Smooth muscle cell (in vitro differentiated cells): ENCODE results near the gene TMEM255A. TPM values are rescaled to one million over a fixed set of nuclear protein-coding genes. Genes with fewer than 3 reads are reported as not detected.

Experiments
- DNase-seq: peaks from one replicate; lab custom pipeline; 2025; ENCODE audit not compliant: unreplicated experiment; lab: John Stamatoyannopoulos, UW
- H2AFZ ChIP-seq: fragments of 200-600 bp; sonication (generic); 2 replicates; pipeline ENCODE4 v1.6.0; 2016; ENCODE audit warnings: antibody characterized with exemption, low read depth, mild to moderate bottlenecking
- H3F3A ChIP-seq: fragments of 200-600 bp; sonication (generic); 2 replicates; pipeline ENCODE4 v1.6.0; 2017; ENCODE audit warnings: antibody characterized with exemption, low read depth
- H3K27ac ChIP-seq: fragments of 200-600 bp; sonication (generic); 2 replicates; pipeline ENCODE4 v1.5.1; 2016; ENCODE audit warnings: low read depth, mild to moderate bottlenecking
- H3K27me3 ChIP-seq: fragments of 200-600 bp; sonication (generic); 2 replicates; pipeline ENCODE4 v1.6.1; 2016; ENCODE audit warnings: low read depth, mild to moderate bottlenecking
- H3K36me3 ChIP-seq: fragments of 200-600 bp; sonication (generic); 2 replicates; pipeline ENCODE4 v1.5.1; 2016; ENCODE audit warnings: low read depth
- H3K4me1 ChIP-seq: fragments of 200-600 bp; sonication (generic); 2 replicates; pipeline ENCODE4 v1.5.1; 2016; ENCODE audit warnings: low read depth
- H3K4me2 ChIP-seq: fragments of 200-600 bp; sonication (generic); 2 replicates; pipeline ENCODE4 v1.6.0; 2016; ENCODE audit warnings: mild to moderate bottlenecking
- H3K4me3 ChIP-seq: fragments of 200-600 bp; sonication (generic); 2 replicates; pipeline ENCODE4 v1.5.1; 2016; ENCODE audit warnings: mild to moderate bottlenecking
- H3K79me2 ChIP-seq: fragments of 200-600 bp; sonication (generic); 2 replicates; pipeline ENCODE4 v1.6.0; 2016; ENCODE audit warnings: low read depth, mild to moderate bottlenecking
- H3K9ac ChIP-seq: fragments of 200-600 bp; sonication (generic); 2 replicates; pipeline ENCODE4 v1.6.0; 2016; ENCODE audit warnings: low read depth
- H3K9me3 ChIP-seq: fragments of 200-600 bp; sonication (generic); replicated peaks from 2 replicates; pipeline ENCODE4 v1.5.1; 2016; ENCODE audit warnings: low read depth
- H4K20me1 ChIP-seq: fragments of 200-600 bp; sonication (generic); 2 replicates; pipeline ENCODE4 v1.6.0; 2016; ENCODE audit warnings: low read depth
- WGBS: methylation state at CpG from one replicate; pipeline ENCODE4 v1.1.7; 2016; ENCODE audit warnings: low lambda C conversion rate; 5-methylcytosine and 5-hydroxymethylcytosine counted together
- polyA plus RNA-seq: library from polyadenylated mRNA; unstranded; fragments of >200 nt; fragmentation: Nextera tagmentation; extraction: Ambion mirVana; gene quantifications from 2 replicates; pipeline ENCODE4 v1.2.1, GENCODE V29; 2016
- total RNA-seq: library from RNA; depleted of rRNA; stranded (reverse); fragments of >200 nt; gene quantifications from 2 replicates; pipeline ENCODE4 v1.2.3, GENCODE V29; 2014
- TF ChIP-seq, protein P1 (sequence below): fragments of 200-600 bp; sonication (generic); IDR thresholded peaks from 2 replicates; pipeline ENCODE4 v1.5.1; 2017; ENCODE audit warnings: borderline replicate concordance, mild to moderate bottlenecking, antibody characterized with exemption; ENCODE audit not compliant: insufficient read depth, poor library complexity, severe bottlenecking

TMEM255A gene
- total and polyA plus RNA-seq, 2 experiments from 2014 or later, result 0.04 TPM; not detected in 1

DNA sequence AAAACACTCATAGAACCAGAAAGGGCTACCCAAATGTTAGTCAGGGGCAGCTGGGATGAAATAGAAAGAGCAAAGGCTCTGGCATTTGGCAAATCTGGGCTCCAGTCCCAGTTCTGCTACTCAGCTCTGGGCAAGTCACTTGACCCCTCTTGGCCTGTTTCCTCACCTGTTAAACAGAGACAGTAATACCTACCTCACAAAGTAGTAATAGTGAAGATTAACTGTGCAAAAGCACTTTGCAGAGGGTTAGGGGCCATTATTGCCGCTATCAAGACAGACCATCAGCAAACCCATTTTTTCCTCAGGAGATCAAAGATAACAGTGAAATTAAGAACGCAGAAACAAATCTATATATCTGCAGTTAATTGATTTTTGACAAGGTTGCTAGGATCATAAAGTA is 40.0 kb downstream of the TMEM255A start:
- WGBS, result 66% methylated on average over 2 of the region's 2 CpGs
- H3K4me1 ChIP-seq, result no peaks in the 10 kb centered on the region
- TF ChIP-seq, protein P1, sequence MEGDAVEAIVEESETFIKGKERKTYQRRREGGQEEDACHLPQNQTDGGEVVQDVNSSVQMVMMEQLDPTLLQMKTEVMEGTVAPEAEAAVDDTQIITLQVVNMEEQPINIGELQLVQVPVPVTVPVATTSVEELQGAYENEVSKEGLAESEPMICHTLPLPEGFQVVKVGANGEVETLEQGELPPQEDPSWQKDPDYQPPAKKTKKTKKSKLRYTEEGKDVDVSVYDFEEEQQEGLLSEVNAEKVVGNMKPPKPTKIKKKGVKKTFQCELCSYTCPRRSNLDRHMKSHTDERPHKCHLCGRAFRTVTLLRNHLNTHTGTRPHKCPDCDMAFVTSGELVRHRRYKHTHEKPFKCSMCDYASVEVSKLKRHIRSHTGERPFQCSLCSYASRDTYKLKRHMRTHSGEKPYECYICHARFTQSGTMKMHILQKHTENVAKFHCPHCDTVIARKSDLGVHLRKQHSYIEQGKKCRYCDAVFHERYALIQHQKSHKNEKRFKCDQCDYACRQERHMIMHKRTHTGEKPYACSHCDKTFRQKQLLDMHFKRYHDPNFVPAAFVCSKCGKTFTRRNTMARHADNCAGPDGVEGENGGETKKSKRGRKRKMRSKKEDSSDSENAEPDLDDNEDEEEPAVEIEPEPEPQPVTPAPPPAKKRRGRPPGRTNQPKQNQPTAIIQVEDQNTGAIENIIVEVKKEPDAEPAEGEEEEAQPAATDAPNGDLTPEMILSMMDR, result no peak
- no peak overlapping the region for H3K9ac ChIP-seq
- no peak overlapping the region for H3K4me2 ChIP-seq
- H3K4me3 ChIP-seq, result no peak overlapping the region
- H3K36me3 ChIP-seq, result no peaks in the 10 kb centered on the region
- H3K27me3 ChIP-seq, result no peaks in the 10 kb centered on the region
- no peaks in the 10 kb centered on the region for H3K79me2 ChIP-seq
- no peak overlapping the region for H2AFZ ChIP-seq
- H3K27ac ChIP-seq, result no peak overlapping the region
- H4K20me1 ChIP-seq, result no peaks in the 10 kb centered on the region
- no peaks in the 10 kb centered on the region for H3K9me3 ChIP-seq
- no peaks in the 10 kb centered on the region for H3F3A ChIP-seq
- DNase-seq, result no peak

DNA sequence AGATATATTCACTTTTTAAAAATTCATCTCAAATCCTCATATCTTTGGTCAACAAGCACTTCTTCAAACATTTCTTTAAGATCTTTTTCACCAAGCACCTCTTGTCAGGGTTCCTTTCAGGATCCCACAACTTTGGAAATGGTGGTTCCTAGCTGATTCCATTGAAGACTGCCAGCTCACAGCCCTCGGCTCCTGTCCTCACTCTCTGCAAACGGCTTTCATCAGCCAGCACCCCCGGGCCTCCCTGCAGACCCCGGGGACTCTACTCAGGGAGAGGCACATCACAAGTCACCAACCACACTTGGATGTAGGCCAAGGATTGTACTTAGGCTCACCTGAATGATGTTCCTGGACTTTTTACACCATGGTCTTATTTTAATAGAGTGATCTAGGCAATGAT is 40.7 kb downstream of the TMEM255A start:
- 84% methylated on average over 4 of the region's 4 CpGs for WGBS
- Histone ChIP-seq H3K27ac (no peak overlapping the region), H3K4me1 (no peaks in the 10 kb centered on the region), H4K20me1 (no peaks in the 10 kb centered on the region), H3K36me3 (no peaks in the 10 kb centered on the region), H3K4me3 (no peak overlapping the region), H3K27me3 (no peaks in the 10 kb centered on the region), H3F3A (no peaks in the 10 kb centered on the region), H3K9me3 (no peaks in the 10 kb centered on the region), H3K9ac (no peak overlapping the region), H2AFZ (no peak overlapping the region), H3K4me2 (no peak overlapping the region), H3K79me2 (no peaks in the 10 kb centered on the region)
- DNase-seq, result no peak
- TF ChIP-seq, protein P1, result no peak

DNA sequence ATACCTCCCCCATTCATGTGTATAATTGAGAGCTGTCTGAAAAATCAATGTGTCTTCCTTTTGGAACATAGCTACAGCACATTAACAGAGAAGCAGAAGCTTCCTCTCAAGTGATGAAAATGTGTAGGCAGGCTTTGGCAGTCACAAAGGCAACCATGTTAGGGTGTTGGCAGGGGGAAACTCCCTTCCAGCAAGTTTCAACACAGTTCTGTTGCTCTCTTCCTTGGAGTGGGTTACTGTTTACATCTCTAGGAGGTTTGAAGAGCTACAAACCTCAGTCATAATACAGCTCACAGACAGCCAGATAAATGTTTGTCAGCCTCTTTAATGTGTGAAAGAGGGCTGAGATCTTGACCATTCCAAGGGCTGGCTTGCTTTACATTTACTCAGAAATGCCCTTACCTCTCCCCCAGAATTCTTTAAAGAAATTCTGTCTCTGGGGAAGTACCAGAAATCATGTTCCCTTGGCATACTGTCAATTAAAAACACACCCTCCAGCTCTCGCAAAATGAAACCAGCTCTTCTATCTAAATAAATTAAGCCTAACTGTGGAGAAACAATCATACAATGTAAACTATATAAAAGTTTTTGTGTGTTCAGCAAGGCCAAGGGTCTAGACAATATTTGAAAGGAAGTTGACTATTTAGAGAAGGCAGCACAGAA is 41.8 kb downstream of the TMEM255A start:
- no peak overlapping the region for H3K4me3 ChIP-seq
- no peaks in the 10 kb centered on the region for H3K9me3 ChIP-seq
- no peaks in the 10 kb centered on the region for H4K20me1 ChIP-seq
- no peaks in the 10 kb centered on the region for H3K4me1 ChIP-seq
- no peaks in the 10 kb centered on the region for H3K27me3 ChIP-seq
- WGBS, result 48% methylated on average over 1 of the region's 1 CpG
- no peak overlapping the region for H3K4me2 ChIP-seq
- no peaks in the 10 kb centered on the region for H3K36me3 ChIP-seq
- no peak for DNase-seq
- no peak overlapping the region for H3K27ac ChIP-seq
- H3K9ac ChIP-seq, result no peak overlapping the region
- H2AFZ ChIP-seq, result no peak overlapping the region
- TF ChIP-seq, protein P1, result no peak
- no peaks in the 10 kb centered on the region for H3K79me2 ChIP-seq
- no peaks in the 10 kb centered on the region for H3F3A ChIP-seq

DNA sequence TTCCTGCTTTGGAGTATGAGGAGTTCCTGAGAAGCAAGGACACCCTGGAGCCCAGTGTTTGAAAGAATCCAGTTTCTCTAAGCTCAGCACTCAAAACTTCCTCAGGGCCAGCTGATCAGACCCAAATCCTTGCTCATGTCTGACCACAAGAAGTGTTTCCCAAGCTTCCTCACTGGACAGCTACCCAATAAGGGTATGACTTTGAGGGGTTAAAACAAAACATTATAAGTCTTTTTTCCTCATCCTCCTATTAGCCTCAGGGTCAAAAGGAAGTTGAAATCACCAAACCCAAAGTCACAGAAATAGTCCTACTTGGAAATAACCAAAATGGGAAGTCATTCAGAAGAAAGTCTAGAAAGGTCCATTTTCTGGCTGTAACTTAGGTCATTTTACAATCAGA is 46.9 kb downstream of the TMEM255A start:
- H3F3A ChIP-seq, result no peaks in the 10 kb centered on the region
- no peaks in the 10 kb centered on the region for H4K20me1 ChIP-seq
- no peak overlapping the region for H2AFZ ChIP-seq
- no peak overlapping the region for H3K27ac ChIP-seq
- no peaks in the 10 kb centered on the region for H3K79me2 ChIP-seq
- no peak for DNase-seq
- no peaks in the 10 kb centered on the region for H3K9me3 ChIP-seq
- no peaks in the 10 kb centered on the region for H3K36me3 ChIP-seq
- no peak overlapping the region for H3K4me2 ChIP-seq
- TF ChIP-seq, protein P1, result no peak
- H3K9ac ChIP-seq, result no peak overlapping the region
- H3K27me3 ChIP-seq, result no peaks in the 10 kb centered on the region
- no peak overlapping the region for H3K4me3 ChIP-seq
- no peaks in the 10 kb centered on the region for H3K4me1 ChIP-seq
